ENCODE measurements around the gene WLS.

WLS gene

DNA sequence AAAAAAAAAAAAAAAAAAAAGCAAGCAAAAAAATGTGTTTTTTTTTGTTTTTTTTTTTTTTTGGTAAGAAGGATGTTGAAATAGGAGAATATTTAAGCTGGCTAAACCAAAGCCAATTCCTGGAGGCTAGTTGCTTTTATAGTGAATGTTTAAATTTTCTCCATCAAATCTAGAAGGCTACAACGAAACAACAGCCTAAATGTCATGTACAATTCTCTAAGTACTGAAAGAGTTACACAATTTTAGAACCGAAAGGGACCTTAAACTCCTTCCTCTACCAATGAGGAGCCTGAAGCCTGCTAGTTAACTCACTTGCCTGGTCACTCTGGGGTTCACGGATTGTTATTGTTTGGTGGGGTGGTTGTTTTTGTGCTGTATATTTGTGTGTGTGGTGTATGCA lies 3.5 kb downstream of the WLS start:
- no peak for DNase-seq (ENCODE audit: low read depth in 2 of 2)

DNA sequence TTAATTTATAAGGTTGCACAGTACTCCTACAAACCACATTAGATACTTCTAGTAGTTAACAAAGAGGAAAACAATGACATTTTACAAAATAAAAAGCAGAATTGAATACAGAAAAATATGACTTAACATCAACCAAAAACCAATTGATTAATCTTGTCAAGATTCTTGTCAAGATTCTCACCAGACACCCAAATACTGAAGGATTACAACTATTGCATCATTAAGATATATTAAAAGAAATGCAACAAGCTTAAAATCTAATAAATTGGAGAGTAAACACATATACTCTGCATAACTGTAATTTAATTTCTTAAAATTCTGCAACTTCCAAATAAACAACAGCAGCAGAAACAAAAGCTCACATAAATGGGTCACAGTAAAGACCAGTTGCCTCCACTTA lies 4.7 kb downstream of the WLS start:
- DNase-seq (ENCODE audit: low read depth in 2 of 2) = no peak

GRCh38 chr1:68225781-68226180 lies 6.5 kb downstream of the WLS start:
- no peak for DNase-seq (ENCODE audit: low read depth in 2 of 2)

DNA sequence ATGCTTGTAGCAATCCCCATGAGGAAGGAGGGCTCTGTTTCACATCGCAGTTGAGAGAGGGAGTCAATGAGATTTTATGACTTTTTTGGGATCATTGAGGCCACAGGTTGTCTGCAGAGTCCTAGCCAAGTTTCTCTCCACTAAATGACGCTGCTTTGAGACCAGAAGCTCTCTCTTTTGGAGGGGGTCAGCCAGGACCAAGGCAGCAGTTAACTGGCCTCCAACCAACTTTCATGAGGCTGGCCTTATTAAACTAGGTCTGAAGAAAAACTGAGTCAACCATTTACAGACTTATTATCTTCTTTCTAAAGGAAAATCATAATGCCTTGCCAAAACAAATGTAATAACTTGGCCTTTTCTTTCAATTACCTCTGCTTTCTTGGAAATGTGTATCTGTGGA lies 8.6 kb downstream of the WLS start:
- no peak for DNase-seq (ENCODE audit: low read depth in 2 of 2)

GRCh38 chr1:68221980-68222373 lies 10.3 kb downstream of the WLS start:
- no peak for DNase-seq (ENCODE audit: low read depth in 2 of 2)

GRCh38 chr1:68221001-68221979 lies 11.0 kb downstream of the WLS start:
- DNase-seq (ENCODE audit: low read depth in 2 of 2) = no peak

GRCh38 chr1:68220420-68220819 lies 11.9 kb downstream of the WLS start:
- DNase-seq (ENCODE audit: low read depth in 2 of 2) = no peak

GRCh38 chr1:68218490-68218889 lies 13.8 kb downstream of the WLS start:
- no peak for DNase-seq (ENCODE audit: low read depth in 2 of 2)

- DNase-seq (ENCODE audit: low read depth in 2 of 2) = no peak
Measured at GRCh38 chr1:68217618-68218017, 14.7 kb downstream of the WLS start.

DNA sequence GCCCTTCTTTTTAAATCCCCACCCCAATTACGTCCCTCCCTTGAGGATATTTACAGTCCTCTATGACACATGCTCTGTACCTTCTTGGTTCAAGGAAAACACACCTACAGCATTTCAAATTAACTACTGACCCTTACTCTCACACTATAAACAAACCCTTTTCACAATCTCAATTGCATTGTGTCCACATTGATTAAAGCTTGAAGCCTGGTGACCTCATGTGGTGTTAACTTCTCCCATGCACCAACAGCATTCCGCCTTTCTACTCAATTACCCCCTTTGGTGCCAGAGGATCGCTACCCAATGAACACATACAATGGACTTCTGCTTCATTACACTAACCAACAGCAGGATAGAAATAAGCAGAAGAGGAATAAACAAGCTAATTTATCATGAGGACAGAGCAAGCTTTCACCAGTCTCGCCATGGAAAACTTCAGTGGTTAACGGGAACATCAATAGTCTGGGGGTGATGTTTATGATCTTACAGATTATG lies 15.2 kb downstream of the WLS start:
- no peak for DNase-seq (ENCODE audit: low read depth in 2 of 2)

GRCh38 chr1:68216089-68216772 lies 16.1 kb downstream of the WLS start:
- no peak for DNase-seq (ENCODE audit: low read depth in 2 of 2)

DNA sequence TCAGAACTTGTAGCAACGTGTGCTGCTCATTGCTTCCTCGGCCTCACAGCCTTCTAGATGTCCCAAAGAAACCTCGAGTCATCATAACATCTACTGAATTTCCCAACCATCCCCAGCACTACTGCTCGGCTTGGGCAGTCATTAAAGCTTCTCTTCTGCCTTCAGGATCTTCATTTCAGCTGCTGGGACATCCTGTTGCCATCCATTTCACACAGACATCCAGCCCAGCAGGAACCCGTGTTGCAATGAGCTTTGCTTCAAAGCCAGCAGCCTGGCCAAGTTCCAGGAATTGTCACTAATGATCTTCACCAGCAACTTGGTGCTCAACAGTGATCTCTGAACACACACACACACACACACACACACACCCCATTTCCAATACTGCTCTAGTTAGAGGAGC lies 18.5 kb downstream of the WLS start:
- no peak for DNase-seq (ENCODE audit: low read depth in 2 of 2)

DNA sequence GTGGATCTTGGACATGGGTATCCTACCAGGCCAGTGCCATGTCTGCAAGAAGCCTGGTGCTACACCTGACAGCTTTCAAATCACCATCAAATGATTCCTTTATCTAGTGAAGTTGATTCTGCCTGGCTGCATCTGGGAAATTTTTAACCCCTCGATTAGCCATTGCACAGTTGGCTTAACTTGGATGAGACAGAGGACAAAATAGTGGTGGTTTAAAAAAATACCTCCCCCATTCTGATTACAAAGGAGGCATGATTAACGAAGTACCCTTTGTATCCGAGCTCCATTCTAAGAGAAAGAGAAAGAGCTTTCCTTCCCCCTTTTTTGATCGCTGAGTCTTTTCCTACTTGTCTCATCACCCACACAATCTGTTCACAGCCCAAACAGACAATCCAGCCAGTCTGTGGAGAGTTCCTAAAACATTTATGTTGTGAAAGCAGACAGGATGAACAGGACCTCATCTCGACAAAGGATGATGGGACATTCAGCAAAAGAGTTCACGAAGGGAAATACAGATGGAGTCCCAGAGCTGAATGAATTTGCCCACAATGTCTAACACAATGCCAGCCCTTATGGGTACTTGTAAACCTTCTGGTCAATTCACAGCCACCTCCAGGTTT lies 20.5 kb downstream of the WLS start:
- DNase-seq (ENCODE audit: low read depth in 2 of 2) = no peak

DNA sequence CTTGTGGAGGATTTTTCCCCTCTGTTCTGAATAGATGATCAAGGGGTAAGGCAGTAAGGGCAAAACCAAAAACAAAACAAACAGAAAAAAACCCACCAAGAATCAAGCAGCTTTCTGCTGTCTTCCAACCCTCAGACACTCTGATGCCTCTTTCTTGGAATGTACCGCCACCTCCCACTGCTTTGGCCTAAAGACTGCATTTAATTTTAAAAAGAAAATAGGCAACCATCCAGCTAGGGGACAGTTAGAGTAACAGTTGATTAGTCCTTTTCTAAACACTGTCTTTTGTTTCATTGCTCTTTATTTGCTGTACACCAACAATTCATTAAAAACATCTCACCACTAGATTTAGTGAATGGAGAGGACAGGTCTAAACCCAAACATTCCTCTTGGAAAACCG lies 21.5 kb downstream of the WLS start:
- no peak for DNase-seq (ENCODE audit: low read depth in 2 of 2)

DNA sequence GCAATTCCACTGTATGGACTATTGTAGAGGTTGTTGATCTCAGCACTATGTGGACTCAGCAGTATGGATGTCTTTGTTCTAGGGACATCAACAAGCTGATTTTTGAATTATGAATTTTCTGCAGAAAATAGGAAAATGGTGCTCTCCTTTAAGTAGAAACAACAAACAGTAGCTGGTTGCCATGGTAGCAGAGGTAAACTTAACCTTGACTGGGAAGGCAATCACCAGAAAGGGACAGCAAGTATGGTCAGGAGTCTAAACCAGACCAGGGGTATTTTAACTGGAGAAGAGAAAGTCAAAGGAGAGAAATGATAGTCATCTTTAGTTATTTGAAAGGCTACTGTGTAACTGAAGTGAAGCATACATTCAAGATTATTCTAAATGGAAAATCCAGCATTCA lies 22.3 kb downstream of the WLS start:
- no peak for DNase-seq (ENCODE audit: low read depth in 2 of 2)

- no peak for DNase-seq (ENCODE audit: low read depth in 2 of 2)
Measured at GRCh38 chr1:68206848-68207689, 25.3 kb downstream of the WLS start.

- no peak for DNase-seq (ENCODE audit: low read depth in 2 of 2)
Measured at GRCh38 chr1:68205794-68206358, 26.4 kb downstream of the WLS start.

DNA sequence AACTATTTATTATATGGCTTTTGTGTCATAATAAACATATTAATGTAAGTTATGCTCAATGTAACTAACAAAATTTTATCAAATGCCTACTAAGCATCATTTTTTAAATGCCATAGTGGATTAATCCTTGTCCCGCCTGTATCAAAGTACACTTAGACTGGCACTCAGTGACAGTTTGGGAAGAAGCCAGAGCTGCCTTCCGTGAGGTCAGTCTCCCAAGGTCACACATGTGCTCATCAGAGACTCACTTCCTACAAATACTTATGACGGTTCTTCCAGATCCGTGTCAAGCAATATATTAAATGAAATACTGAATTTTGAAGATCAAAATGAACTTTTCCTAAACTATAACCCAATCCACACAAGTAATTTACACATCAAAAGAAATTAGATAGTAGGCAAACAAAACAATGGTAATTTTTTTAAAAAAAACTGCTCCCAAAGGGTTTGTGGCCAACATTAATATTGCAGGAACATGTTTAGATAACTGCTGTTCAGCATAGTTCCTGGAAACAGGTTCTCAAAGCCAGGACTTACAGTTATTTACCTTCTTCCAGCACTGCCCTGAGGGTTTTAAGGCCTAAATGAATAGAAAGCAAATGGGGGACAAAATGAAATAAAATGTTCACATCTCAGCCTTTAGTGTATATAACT lies 27.2 kb downstream of the WLS start:
- no peak for DNase-seq (ENCODE audit: low read depth in 2 of 2)

GRCh38 chr1:68202239-68202832 lies 30.0 kb downstream of the WLS start:
- no peak for DNase-seq (ENCODE audit: low read depth in 2 of 2)

DNA sequence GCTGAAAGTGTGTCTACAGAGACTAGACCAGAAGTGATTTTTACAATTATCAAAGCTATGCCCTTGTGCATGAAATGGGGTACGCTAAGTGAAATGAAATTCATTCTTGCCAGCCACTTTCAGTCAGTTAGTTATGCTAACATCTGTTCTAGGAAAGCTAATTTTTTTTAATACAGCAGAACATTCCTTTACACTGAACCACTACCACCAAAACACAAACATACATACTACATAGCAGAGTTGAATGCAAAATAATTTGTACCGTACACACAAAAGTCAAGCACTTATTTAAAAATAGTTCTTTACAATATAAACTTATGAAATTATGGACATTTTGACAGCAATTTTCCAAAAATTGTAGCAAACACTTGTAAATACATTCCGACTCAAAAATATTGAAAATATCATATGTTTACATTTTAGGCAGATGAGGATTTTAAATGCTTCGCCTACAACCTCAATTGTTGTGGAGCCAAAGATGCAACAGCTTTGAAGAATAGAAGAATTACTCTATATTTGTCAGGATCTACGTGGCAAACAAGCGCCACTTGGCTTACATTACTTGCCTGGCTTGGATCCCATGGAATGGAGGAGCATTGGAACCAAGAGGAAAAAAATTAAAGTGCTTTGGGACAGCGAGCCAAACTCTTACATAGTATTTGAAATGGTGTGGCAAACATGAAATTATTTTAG lies 30.6 kb downstream of the WLS start:
- DNase-seq (ENCODE audit: low read depth in 2 of 2) = no peak
